Chondrocyte (in vitro differentiated cells): ENCODE data around the gene FAM184A. TPM values are rescaled to one million over a fixed set of nuclear protein-coding genes. Genes with fewer than 3 reads are reported as not detected.

Experiments
- DNase-seq: peaks from one replicate; pipeline ENCODE4 v3.0.0; 2021; ENCODE audit warnings: mixed read lengths, low spot score
- H3K27ac Mint-ChIP-seq: one replicate; pipeline ENCODE4 v1.8.0; 2021; ENCODE audit warnings: mild to moderate bottlenecking, moderate library complexity, mixed read lengths; ENCODE audit not compliant: unreplicated experiment
- H3K27me3 Mint-ChIP-seq: 2 replicates; pipeline ENCODE4 v1.8.0; 2021; ENCODE audit warnings: low read depth, mixed read lengths
- H3K36me3 Mint-ChIP-seq: 2 replicates; pipeline ENCODE4 v1.8.0; 2021; ENCODE audit warnings: low read depth, mixed read lengths
- H3K4me1 Mint-ChIP-seq: 2 replicates; pipeline ENCODE4 v1.8.0; 2021; ENCODE audit warnings: low read depth, mild to moderate bottlenecking, mixed read lengths
- H3K4me3 Mint-ChIP-seq: one replicate; pipeline ENCODE4 v1.8.0; 2021; ENCODE audit warnings: mild to moderate bottlenecking, moderate library complexity, mixed read lengths; ENCODE audit not compliant: unreplicated experiment
- H3K9me3 Mint-ChIP-seq: 2 replicates; pipeline ENCODE4 v1.8.0; 2021; ENCODE audit warnings: low read depth, mixed read lengths
- CTCF ChIP-seq: fragments of 200-600 bp; sonication (generic); IDR thresholded peaks from 2 replicates; pipeline ENCODE4 v1.5.0; 2021; ENCODE audit warnings: antibody characterized with exemption, mild to moderate bottlenecking, moderate library complexity
- total RNA-seq: library from RNA; stranded (reverse); gene quantifications from 3 replicates; pipeline ENCODE4 v1.2.1, GENCODE V29; 2021

FAM184A gene
- total RNA-seq, 1 donor from 2014 or later = 0.52 TPM

DNA sequence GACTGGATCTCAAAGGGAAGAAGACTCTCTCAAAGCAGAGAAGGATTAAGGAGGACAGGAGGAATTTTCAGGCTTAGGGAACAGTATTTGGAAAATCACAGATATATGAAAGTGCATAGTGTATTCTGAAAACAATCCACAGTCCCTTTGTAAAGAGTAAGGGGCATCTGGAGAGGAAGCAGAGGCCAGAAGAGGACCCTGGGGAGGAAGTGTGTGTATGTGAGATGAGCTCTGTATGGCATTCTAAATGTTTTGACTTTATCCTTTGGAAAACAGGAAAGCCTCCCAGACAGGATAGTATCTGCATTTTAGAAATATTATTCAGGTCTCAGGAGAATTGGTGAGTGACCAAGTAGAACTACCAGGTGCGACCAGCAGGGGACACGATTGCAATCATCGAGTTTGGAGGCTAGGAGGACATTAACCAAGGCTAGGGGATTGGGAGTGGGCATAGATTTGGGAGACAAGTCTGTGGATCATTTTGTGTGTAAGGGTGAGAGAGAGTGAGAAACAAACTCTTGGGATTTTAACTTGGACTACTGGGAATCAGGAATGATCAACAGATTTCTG lies 38.3 kb upstream of the FAM184A start:
- peak; percentile 53 for TF ChIP-seq CTCF
- Mint-ChIP-seq H3K27me3 (peaks cover 5% of the 10 kb centered on the region), H3K4me3 (no peak overlapping the region)

DNA sequence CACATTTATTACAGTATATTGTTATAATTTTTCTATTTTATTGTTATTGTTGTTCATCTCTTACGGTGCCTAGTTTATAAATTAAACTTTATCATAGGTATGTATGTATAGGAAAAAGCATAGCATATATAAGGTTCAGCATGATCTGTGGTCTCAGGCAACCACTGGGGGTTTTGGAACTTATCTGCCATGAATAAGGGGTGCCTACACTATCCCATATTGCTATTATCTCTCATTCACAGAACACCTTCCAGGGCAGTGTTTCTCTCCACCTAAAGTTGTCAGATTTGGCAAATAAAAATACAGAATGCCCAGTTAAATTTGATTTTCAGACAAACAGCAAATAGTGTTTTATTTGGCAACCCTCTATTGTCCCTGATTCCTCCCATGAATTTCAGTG lies 35.5 kb upstream of the FAM184A start:
- DNase-seq = no peak
- Mint-ChIP-seq H3K4me3 (no peak overlapping the region), H3K36me3 (no peaks in the 10 kb centered on the region), H3K27ac (no peak overlapping the region), H3K9me3 (no peaks in the 10 kb centered on the region), H3K4me1 (no peaks in the 10 kb centered on the region), H3K27me3 (peaks cover 9% of the 10 kb centered on the region)
- TF ChIP-seq CTCF = no peak

More for the DNA sequence above, 38.3 kb upstream of the FAM184A start:
- Mint-ChIP-seq H3K36me3 (no peaks in the 10 kb centered on the region), H3K27ac (no peak overlapping the region), H3K4me1 (peaks cover 5% of the 10 kb centered on the region), H3K9me3 (no peaks in the 10 kb centered on the region)
- DNase-seq = no peak

DNA sequence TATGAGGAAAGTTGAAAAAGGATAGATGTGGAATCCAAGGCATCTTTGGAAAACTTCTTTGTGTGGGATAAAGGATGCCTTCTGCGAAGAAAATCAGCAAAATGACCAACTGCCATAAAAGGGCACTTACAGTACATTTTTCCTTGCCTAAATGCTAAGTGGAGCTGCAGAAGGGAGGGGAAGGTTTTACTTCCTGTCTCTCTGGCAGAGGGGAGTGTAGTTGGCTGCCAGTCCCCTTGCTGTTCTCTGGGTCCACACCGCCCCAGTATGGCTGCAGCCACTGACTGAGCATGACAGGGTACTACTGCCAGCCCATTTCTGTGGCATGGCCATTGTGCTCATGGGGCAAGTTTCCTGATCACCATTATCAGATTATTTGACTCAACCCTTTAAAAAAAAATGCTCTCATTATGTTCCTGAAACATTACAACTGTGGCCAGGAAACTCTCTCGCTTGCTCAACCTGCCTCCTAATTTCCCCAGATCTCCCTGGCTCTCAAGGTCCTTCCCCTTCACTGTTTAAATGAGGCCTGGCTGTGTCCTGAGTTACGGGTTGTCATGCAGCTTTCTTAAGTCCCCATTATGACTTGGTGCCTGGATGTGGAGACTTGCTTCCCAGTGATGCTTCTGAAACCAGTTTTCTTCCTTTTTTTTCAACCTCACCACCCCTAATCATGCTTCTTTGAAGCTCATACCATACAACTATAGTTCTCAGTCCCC lies 34.5 kb upstream of the FAM184A start:
- DNase-seq = no peak
- no peaks in the 10 kb centered on the region for H3K36me3 Mint-ChIP-seq
- H3K27ac Mint-ChIP-seq = no peak overlapping the region
- TF ChIP-seq CTCF = no peak
- no peaks in the 10 kb centered on the region for H3K9me3 Mint-ChIP-seq
- peaks cover 18% of the 10 kb centered on the region for H3K27me3 Mint-ChIP-seq
- H3K4me3 Mint-ChIP-seq = no peak overlapping the region
- H3K4me1 Mint-ChIP-seq = no peaks in the 10 kb centered on the region

- no peaks in the 10 kb centered on the region for H3K36me3 Mint-ChIP-seq
- peak; percentile 86 for TF ChIP-seq CTCF
- no peak for DNase-seq
- no peaks in the 10 kb centered on the region for H3K4me1 Mint-ChIP-seq
- H3K4me3 Mint-ChIP-seq = no peak overlapping the region
- H3K27ac Mint-ChIP-seq = no peak overlapping the region
- no peaks in the 10 kb centered on the region for H3K9me3 Mint-ChIP-seq
- peaks cover 15% of the 10 kb centered on the region for H3K27me3 Mint-ChIP-seq
Measured at GRCh38 chr6:119110601-119111548, 32.4 kb upstream of the FAM184A start.
